Lower lobe of right lung (tissue), 2 donors: ENCODE measurements around the gene KIAA1217. TPM values are rescaled to one million over a fixed set of nuclear protein-coding genes. Genes with fewer than 3 reads are reported as not detected.

Experiments used
- ATAC-seq, 2 donors: fragments of 200-7000 bp; cut with Tn5 transposase; one replicate each; pipeline ENCODE4 v1.9.1; 2020 to 2022; ENCODE audit warnings: mild to moderate bottlenecking in 2 of 2, moderate library complexity in 2 of 2
- DNase-seq: peaks from one replicate; pipeline ENCODE4 v3.0.0-alpha.2; 2020
- H3K27ac ChIP-seq: fragments of 200-600 bp; one replicate; pipeline ENCODE4 v1.8.0; 2022
- H3K27me3 ChIP-seq: fragments of 200-600 bp; one replicate; pipeline ENCODE4 v1.8.0; 2022; ENCODE audit warnings: low read depth
- H3K36me3 ChIP-seq: fragments of 200-600 bp; one replicate; pipeline ENCODE4 v1.8.0; 2022; ENCODE audit warnings: mild to moderate bottlenecking
- H3K4me1 ChIP-seq: fragments of 200-600 bp; one replicate; pipeline ENCODE4 v1.8.0; 2022
- H3K4me3 ChIP-seq: fragments of 200-600 bp; one replicate; pipeline ENCODE4 v1.8.0; 2022; ENCODE audit warnings: mild to moderate bottlenecking
- H3K9me3 ChIP-seq: fragments of 200-600 bp; one replicate; pipeline ENCODE4 v1.8.0; 2022
- intact Hi-C: fragments of 100-400 bp; cut with DNase I; formaldehyde crosslinking; loops from one replicate; pipeline ENCODE4 v1.11.0; 2022
- total RNA-seq: library from RNA; stranded (reverse); fragmentation: NEBNext Ultra II Directional; extraction: Animal tissue kit (Norgen Biotek cat#: 25700); gene quantifications from one replicate; pipeline ENCODE4 v1.2.1, GENCODE V29; 2021
- TF ChIP-seq, protein P1 (sequence below): fragments of 200-600 bp; IDR thresholded peaks from one replicate; pipeline ENCODE4 v1.8.0; 2022; ENCODE audit warnings: antibody characterized with exemption, mild to moderate bottlenecking
- donor health status: DM: no; HTN: yes; CAD: no; lungs with severe emphysema.

Gene KIAA1217
- total RNA-seq, 1 donor from 2014 or later: 37.2 TPM

DNA sequence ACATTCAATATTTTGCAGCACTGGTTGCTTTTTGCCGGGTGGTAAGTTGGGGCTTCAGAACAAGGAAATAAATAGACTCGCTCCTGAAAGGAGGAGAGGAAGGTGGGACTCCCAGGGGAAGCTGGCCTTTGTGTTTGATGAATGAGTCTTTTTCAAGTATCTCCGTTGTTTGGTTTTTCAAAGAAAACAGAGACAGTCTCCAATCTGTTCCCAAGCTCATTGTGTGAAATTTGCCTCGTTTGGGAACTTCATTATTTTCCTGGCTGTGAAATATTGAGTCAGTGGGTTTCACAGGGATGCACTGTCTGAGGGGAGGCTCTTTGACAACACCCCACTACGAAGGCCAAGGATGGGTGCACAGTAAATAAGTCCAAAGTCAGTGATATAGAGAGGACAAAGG is 38.7 kb upstream of the KIAA1217 start:
- TF ChIP-seq, protein P1, sequence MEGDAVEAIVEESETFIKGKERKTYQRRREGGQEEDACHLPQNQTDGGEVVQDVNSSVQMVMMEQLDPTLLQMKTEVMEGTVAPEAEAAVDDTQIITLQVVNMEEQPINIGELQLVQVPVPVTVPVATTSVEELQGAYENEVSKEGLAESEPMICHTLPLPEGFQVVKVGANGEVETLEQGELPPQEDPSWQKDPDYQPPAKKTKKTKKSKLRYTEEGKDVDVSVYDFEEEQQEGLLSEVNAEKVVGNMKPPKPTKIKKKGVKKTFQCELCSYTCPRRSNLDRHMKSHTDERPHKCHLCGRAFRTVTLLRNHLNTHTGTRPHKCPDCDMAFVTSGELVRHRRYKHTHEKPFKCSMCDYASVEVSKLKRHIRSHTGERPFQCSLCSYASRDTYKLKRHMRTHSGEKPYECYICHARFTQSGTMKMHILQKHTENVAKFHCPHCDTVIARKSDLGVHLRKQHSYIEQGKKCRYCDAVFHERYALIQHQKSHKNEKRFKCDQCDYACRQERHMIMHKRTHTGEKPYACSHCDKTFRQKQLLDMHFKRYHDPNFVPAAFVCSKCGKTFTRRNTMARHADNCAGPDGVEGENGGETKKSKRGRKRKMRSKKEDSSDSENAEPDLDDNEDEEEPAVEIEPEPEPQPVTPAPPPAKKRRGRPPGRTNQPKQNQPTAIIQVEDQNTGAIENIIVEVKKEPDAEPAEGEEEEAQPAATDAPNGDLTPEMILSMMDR: no peak
- Histone ChIP-seq H3K4me3 (no peak overlapping the region), H3K9me3 (no peaks in the 10 kb centered on the region), H3K27ac (no peak overlapping the region), H3K27me3 (no peaks in the 10 kb centered on the region), H3K36me3 (no peaks in the 10 kb centered on the region), H3K4me1 (no peaks in the 10 kb centered on the region)
- DNase-seq (no peak), ATAC-seq (no peak)
- intact Hi-C loops: no loop called here

DNA sequence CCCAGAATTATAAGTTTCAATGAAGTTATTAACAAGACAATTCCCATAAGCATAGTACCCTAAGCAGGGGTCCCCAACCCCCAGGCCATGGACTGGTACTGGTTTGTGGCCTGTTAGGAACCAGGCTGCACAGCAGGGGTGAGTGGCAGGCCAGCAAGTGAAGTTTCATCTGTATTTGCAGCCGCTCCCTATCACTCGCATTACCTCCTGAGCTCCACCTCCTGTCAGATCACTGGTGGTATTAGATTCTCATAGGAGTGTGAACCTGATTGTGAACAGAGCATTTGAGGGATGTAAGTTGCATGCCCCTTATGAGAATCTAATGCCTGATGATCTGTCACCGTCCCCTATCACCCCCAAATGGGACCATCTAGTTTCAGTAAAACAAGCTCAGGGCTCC is 36.0 kb upstream of the KIAA1217 start:
- no peaks in the 10 kb centered on the region for H3K4me1 ChIP-seq
- no peak overlapping the region for H3K4me3 ChIP-seq
- no peak for DNase-seq
- ATAC-seq: no peak
- H3K27ac ChIP-seq: no peak overlapping the region
- H3K36me3 ChIP-seq: no peaks in the 10 kb centered on the region
- intact Hi-C loops: no loop called here
- H3K9me3 ChIP-seq: no peaks in the 10 kb centered on the region
- TF ChIP-seq, protein P1: no peak
- H3K27me3 ChIP-seq: no peaks in the 10 kb centered on the region

DNA sequence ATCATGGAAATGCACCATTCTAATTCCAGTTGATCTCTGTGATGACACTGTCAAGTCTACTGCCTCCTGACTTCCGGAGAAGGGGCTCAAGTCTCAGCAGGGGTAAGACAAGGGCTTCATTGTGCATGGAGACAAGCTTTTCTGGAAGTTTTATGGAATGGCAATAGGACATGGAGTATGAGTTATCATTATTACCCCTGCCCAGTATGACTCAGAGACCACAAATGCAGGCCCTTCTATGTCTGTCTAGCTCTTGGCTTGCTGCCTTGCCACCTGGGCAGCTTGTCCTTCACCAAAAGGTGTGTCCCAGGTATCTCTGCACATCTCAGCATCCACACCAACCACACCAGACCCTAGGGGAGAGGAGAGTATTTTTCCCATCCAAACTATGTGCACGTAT is 34.9 kb upstream of the KIAA1217 start:
- Histone ChIP-seq H3K4me1 (no peaks in the 10 kb centered on the region), H3K9me3 (peaks cover 3% of the 10 kb centered on the region), H3K27me3 (no peaks in the 10 kb centered on the region), H3K4me3 (no peak overlapping the region), H3K36me3 (no peaks in the 10 kb centered on the region), H3K27ac (no peak overlapping the region)
- intact Hi-C loops: no loop called here
- DNase-seq (no peak), ATAC-seq (no peak)
- TF ChIP-seq, protein P1: no peak

DNA sequence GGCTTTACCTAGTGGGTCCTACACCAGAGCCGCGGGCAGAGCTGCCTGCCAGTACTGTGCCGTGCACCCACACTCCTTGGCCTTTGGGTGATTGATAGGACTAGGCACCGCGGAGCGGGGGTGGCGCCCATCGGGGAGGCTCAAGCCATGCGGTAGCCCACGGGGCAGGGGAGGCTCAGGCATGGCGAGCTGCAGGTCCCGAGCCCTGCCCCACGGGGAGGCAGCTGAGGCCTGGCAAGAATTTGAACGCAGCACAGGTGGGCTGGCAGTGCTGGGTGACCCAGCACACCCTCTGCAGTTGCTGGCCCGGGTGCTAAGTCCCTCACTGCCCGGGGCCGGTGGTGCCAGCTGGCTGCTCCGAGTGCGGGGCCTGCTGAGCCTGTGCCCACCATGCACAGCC is 32.3 kb upstream of the KIAA1217 start:
- Histone ChIP-seq H3K27ac (no peak overlapping the region), H3K4me3 (no peak overlapping the region), H3K27me3 (no peaks in the 10 kb centered on the region), H3K4me1 (no peaks in the 10 kb centered on the region), H3K36me3 (no peaks in the 10 kb centered on the region), H3K9me3 (peaks cover 8% of the 10 kb centered on the region)
- intact Hi-C loops: no loop called here
- DNase-seq (no peak), ATAC-seq (no peak)
- TF ChIP-seq, protein P1: no peak

DNA sequence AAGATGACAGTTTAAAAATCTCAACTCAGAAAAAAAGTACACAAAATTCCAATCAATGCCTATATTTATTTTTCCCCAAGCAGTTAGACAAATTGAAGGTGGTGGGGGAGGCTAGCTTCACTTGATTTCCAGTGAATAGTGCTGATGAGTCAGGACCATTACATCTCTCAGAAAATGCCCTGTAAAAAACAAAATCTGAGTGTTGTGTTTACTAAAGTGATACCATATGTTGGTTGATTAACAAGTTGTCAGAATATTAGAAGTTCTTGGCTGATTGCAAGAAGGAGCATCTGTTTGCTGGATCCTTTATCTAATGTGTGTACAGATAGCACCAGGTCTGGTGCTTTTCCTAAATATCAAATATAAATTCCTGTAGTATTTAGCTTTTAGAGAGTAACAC is 31.3 kb upstream of the KIAA1217 start:
- Histone ChIP-seq H3K27ac (no peak overlapping the region), H3K4me1 (no peaks in the 10 kb centered on the region), H3K4me3 (no peak overlapping the region), H3K9me3 (peaks cover 8% of the 10 kb centered on the region), H3K27me3 (no peaks in the 10 kb centered on the region), H3K36me3 (no peaks in the 10 kb centered on the region)
- intact Hi-C loops: no loop called here
- TF ChIP-seq, protein P1: no peak
- ATAC-seq: no peak
- DNase-seq: no peak

DNA sequence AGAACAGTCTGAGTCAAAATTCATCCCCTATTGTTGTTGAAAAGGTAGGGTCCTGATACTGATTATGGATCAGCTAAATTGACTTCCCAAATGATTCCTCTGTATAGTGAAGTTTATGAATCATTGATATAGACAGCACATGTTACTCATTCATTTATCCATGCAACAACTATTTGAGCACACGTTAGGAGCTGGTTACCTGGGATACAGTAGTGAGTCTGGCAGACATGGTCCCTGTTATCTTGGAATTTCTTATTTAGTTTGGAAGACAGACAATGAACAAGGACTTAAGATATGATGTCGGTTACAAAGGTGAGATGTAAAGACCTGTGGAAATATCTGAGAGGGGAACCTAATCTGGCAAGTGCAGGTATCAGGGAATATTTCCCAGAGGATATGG is 28.0 kb upstream of the KIAA1217 start:
- ATAC-seq (no peak), DNase-seq (no peak)
- intact Hi-C loops: no loop called here
- TF ChIP-seq, protein P1: no peak
- no peaks in the 10 kb centered on the region for H3K36me3 ChIP-seq
- H3K27me3 ChIP-seq: no peaks in the 10 kb centered on the region
- no peak overlapping the region for H3K4me3 ChIP-seq
- no peak overlapping the region for H3K27ac ChIP-seq
- H3K4me1 ChIP-seq: no peaks in the 10 kb centered on the region
- peaks cover 8% of the 10 kb centered on the region for H3K9me3 ChIP-seq
